Trophoblast cell (in vitro differentiated cells and primary cell): ENCODE data around the gene CAPZB.

Experiments
- DNase-seq, 2 donors: peaks; one replicate each; pipeline ENCODE4 v3.0.0-alpha.2; 2016
- H2AFZ ChIP-seq: 2 replicates; pipeline ENCODE4 v1.6.1; 2013; ENCODE audit warnings: low read length, moderate library complexity, mild to moderate bottlenecking; ENCODE audit not compliant: insufficient read depth, poor library complexity
- H2AK5ac ChIP-seq: 2 replicates; pipeline ENCODE4 v1.6.1; 2013; ENCODE audit warnings: mild to moderate bottlenecking, low read length
- H2BK120ac ChIP-seq: 2 replicates; pipeline ENCODE4 v1.6.1; 2013; ENCODE audit warnings: low read length, mild to moderate bottlenecking, moderate library complexity; ENCODE audit not compliant: insufficient read depth, poor library complexity
- H2BK12ac ChIP-seq: 2 replicates; pipeline ENCODE4 v1.6.1; 2013; ENCODE audit warnings: mild to moderate bottlenecking, low read length, moderate library complexity
- H2BK5ac ChIP-seq: 2 replicates; pipeline ENCODE4 v1.6.1; 2013; ENCODE audit warnings: low read length, low read depth, moderate library complexity, mild to moderate bottlenecking; ENCODE audit not compliant: poor library complexity
- H3K14ac ChIP-seq: 2 replicates; pipeline ENCODE4 v1.6.1; 2013; ENCODE audit warnings: mild to moderate bottlenecking, low read length
- H3K18ac ChIP-seq: 2 replicates; pipeline ENCODE4 v1.6.1; 2013; ENCODE audit warnings: mild to moderate bottlenecking, low read length
- H3K23ac ChIP-seq: 2 replicates; pipeline ENCODE4 v1.6.1; 2013; ENCODE audit warnings: low read length
- H3K27ac ChIP-seq: 2 replicates; pipeline ENCODE4 v1.5.1; 2013; ENCODE audit warnings: low read depth, mild to moderate bottlenecking, inconsistent platforms, low read length, moderate library complexity
- H3K27me3 ChIP-seq: 2 replicates; pipeline ENCODE4 v1.6.1; 2013; ENCODE audit warnings: inconsistent platforms, mild to moderate bottlenecking, low read length, moderate library complexity; ENCODE audit not compliant: insufficient read depth
- H3K36me3 ChIP-seq, 2 experiments: 1 replicate in 1 of 2; 2 replicates in 1 of 2; pipeline ENCODE4 v1.6.1; 2013; ENCODE audit warnings: low read length in 2 of 2, mild to moderate bottlenecking in 2 of 2, moderate library complexity in 1 of 2; ENCODE audit not compliant: insufficient read depth in 2 of 2, control insufficient read depth in 1 of 2
- H3K4ac ChIP-seq: 2 replicates; pipeline ENCODE4 v1.6.1; 2013; ENCODE audit warnings: low read depth, mild to moderate bottlenecking, low read length, moderate library complexity
- H3K4me1 ChIP-seq, 2 experiments: 1 replicate in 1 of 2; 2 replicates in 1 of 2; pipeline ENCODE4 v1.6.1; 2013; ENCODE audit warnings: low read length in 2 of 2, mild to moderate bottlenecking in 2 of 2, moderate library complexity in 1 of 2; ENCODE audit not compliant: insufficient read depth in 2 of 2, control insufficient read depth in 1 of 2
- H3K4me2 ChIP-seq: 2 replicates; pipeline ENCODE4 v1.6.1; 2013; ENCODE audit warnings: inconsistent platforms, mild to moderate bottlenecking, low read length, moderate library complexity
- H3K4me3 ChIP-seq: 2 replicates; pipeline ENCODE4 v1.5.1; 2013; ENCODE audit warnings: mild to moderate bottlenecking, low read depth, low read length, inconsistent platforms
- H3K79me1 ChIP-seq: one replicate; pipeline ENCODE4 v1.6.1; 2013; ENCODE audit warnings: low read length
- H3K79me2 ChIP-seq: 2 replicates; pipeline ENCODE4 v1.6.1; 2013; ENCODE audit warnings: low read length, mild to moderate bottlenecking; ENCODE audit not compliant: control insufficient read depth, insufficient read depth, poor library complexity
- H3K9ac ChIP-seq: 2 replicates; pipeline ENCODE4 v1.6.1; 2013; ENCODE audit warnings: mild to moderate bottlenecking, low read length
- H3K9me3 ChIP-seq: 2 replicates; pipeline ENCODE4 v1.6.1; 2013; ENCODE audit warnings: low read depth, mild to moderate bottlenecking, control low read depth, inconsistent platforms, low read length; ENCODE audit not compliant: insufficient read depth
- H4K12ac ChIP-seq: 2 replicates; pipeline ENCODE4 v1.6.1; 2013; ENCODE audit warnings: low read depth, mild to moderate bottlenecking, low read length, moderate library complexity
- H4K8ac ChIP-seq: 2 replicates; pipeline ENCODE4 v1.6.1; 2013; ENCODE audit warnings: low read depth, mild to moderate bottlenecking, low read length, moderate library complexity
- H4K91ac ChIP-seq: one replicate; pipeline ENCODE4 v1.6.1; 2013; ENCODE audit warnings: low read depth, mild to moderate bottlenecking, low read length, moderate library complexity
- WGBS: extraction: QIAGEN DNeasy Blood & Tissue Kit; methylation state at CpG from one replicate; pipeline ENCODE4 v1.1.7; 2013; ENCODE audit warnings: missing lambda C conversion rate; ENCODE audit not compliant: insufficient read length, insufficient coverage; ENCODE audit errors: extremely low coverage; 5-methylcytosine and 5-hydroxymethylcytosine counted together

Gene CAPZB

GRCh38 chr1:19443326-19443725 lies 42.0 kb downstream of the CAPZB start:
- H3K36me3 ChIP-seq = peaks cover 2 to 4% of the 10 kb centered on the region in 2 experiments
- H3K4me1 ChIP-seq = peaks cover 3 to 8% of the 10 kb centered on the region in 2 experiments
- H2AK5ac ChIP-seq = no peak overlapping the region
- H3K18ac ChIP-seq = no peak overlapping the region
- no peaks in the 10 kb centered on the region for H3K79me1 ChIP-seq
- H2BK5ac ChIP-seq = no peak overlapping the region
- DNase-seq = no peak
- H3K79me2 ChIP-seq = peaks cover 19% of the 10 kb centered on the region
- no peak overlapping the region for H3K9ac ChIP-seq
- H2BK12ac ChIP-seq = no peak overlapping the region
- H4K8ac ChIP-seq = no peak overlapping the region
- H3K9me3 ChIP-seq = peaks cover 2% of the 10 kb centered on the region
- no peak overlapping the region for H4K12ac ChIP-seq
- H3K4me3 ChIP-seq = no peak overlapping the region
- no peak overlapping the region for H4K91ac ChIP-seq
- H3K23ac ChIP-seq = no peak overlapping the region
- no peak overlapping the region for H2AFZ ChIP-seq
- H3K4ac ChIP-seq = peak overlapping the region; percentile 93
- H2BK120ac ChIP-seq = no peak overlapping the region
- H3K27me3 ChIP-seq = no peaks in the 10 kb centered on the region
- no CpG with 5 or more reads among the region's 4 CpGs for WGBS
- no peak overlapping the region for H3K27ac ChIP-seq
- no peak overlapping the region for H3K14ac ChIP-seq
- no peak overlapping the region for H3K4me2 ChIP-seq

- H3K14ac ChIP-seq = no peak overlapping the region
- H2BK12ac ChIP-seq = no peak overlapping the region
- H3K36me3 ChIP-seq = peaks cover 3 to 7% of the 10 kb centered on the region in 2 experiments
- no peak overlapping the region for H2BK120ac ChIP-seq
- H4K91ac ChIP-seq = no peak overlapping the region
- H3K79me1 ChIP-seq = no peaks in the 10 kb centered on the region
- H3K4me1 ChIP-seq = peaks cover 3 to 6% of the 10 kb centered on the region in 2 experiments
- H3K23ac ChIP-seq = no peak overlapping the region
- H2BK5ac ChIP-seq = no peak overlapping the region
- no CpG with 5 or more reads among the region's 22 CpGs for WGBS
- no peak overlapping the region for H4K8ac ChIP-seq
- H2AFZ ChIP-seq = no peak overlapping the region
- H3K4me3 ChIP-seq = no peak overlapping the region
- no peak overlapping the region for H2AK5ac ChIP-seq
- H3K9me3 ChIP-seq = peaks cover under 1% of the 10 kb centered on the region
- no peak overlapping the region for H3K18ac ChIP-seq
- peak overlapping the region; percentile 65 for H3K4ac ChIP-seq
- no peak overlapping the region for H3K27ac ChIP-seq
- no peak overlapping the region for H3K9ac ChIP-seq
- no peaks in the 10 kb centered on the region for H3K27me3 ChIP-seq
- no peak for DNase-seq
- no peak overlapping the region for H3K4me2 ChIP-seq
- H3K79me2 ChIP-seq = peaks cover 17% of the 10 kb centered on the region
- H4K12ac ChIP-seq = no peak overlapping the region
These were observed 42.9 kb downstream of the CAPZB start for GRCh38 chr1:19442154-19443096.

GRCh38 chr1:19441048-19441780 lies 44.1 kb downstream of the CAPZB start:
- Histone ChIP-seq H3K4me3 (no peak overlapping the region), H3K4me1 (peaks cover 3 to 6% of the 10 kb centered on the region in 2 experiments), H3K9me3 (no peaks in the 10 kb centered on the region), H2BK120ac (no peak overlapping the region), H3K9ac (no peak overlapping the region), H3K27me3 (no peaks in the 10 kb centered on the region), H4K12ac (no peak overlapping the region), H4K91ac (no peak overlapping the region), H3K36me3 (peaks cover 6 to 11% of the 10 kb centered on the region in 2 experiments), H2BK5ac (no peak overlapping the region), H3K14ac (no peak overlapping the region), H3K18ac (no peak overlapping the region), H3K4ac (peak overlapping the region; percentile 92), H3K79me2 (peaks cover 19% of the 10 kb centered on the region), H2AFZ (no peak overlapping the region), H3K27ac (no peak overlapping the region), H3K79me1 (no peaks in the 10 kb centered on the region), H2BK12ac (no peak overlapping the region), H2AK5ac (no peak overlapping the region), H3K23ac (no peak overlapping the region), H4K8ac (no peak overlapping the region), H3K4me2 (no peak overlapping the region)
- no peak for DNase-seq
- no CpG with 5 or more reads among the region's 11 CpGs for WGBS

GRCh38 chr1:19439464-19440171 lies 45.7 kb downstream of the CAPZB start:
- no peak overlapping the region for H4K8ac ChIP-seq
- peaks cover 0 to 1% of the 10 kb centered on the region in 2 experiments for H3K4me1 ChIP-seq
- no peak overlapping the region for H3K23ac ChIP-seq
- H3K27ac ChIP-seq = no peak overlapping the region
- no peak overlapping the region for H2BK12ac ChIP-seq
- no peak overlapping the region for H3K4me3 ChIP-seq
- H3K4me2 ChIP-seq = no peak overlapping the region
- no peak overlapping the region for H2AK5ac ChIP-seq
- H3K4ac ChIP-seq = peak overlapping the region; percentile 9
- DNase-seq = no peak
- no peak overlapping the region for H4K12ac ChIP-seq
- H2BK5ac ChIP-seq = no peak overlapping the region
- no peak overlapping the region for H4K91ac ChIP-seq
- H3K9me3 ChIP-seq = no peaks in the 10 kb centered on the region
- H2AFZ ChIP-seq = no peak overlapping the region
- H3K27me3 ChIP-seq = no peaks in the 10 kb centered on the region
- WGBS = no CpG with 5 or more reads among the region's 13 CpGs
- no peak overlapping the region for H3K18ac ChIP-seq
- H3K9ac ChIP-seq = no peak overlapping the region
- peaks cover 23% of the 10 kb centered on the region for H3K79me2 ChIP-seq
- no peaks in the 10 kb centered on the region for H3K79me1 ChIP-seq
- peaks cover 6 to 16% of the 10 kb centered on the region in 2 experiments for H3K36me3 ChIP-seq
- H2BK120ac ChIP-seq = no peak overlapping the region
- no peak overlapping the region for H3K14ac ChIP-seq
